Measurements from ENCODE around the gene NBEAL2. TPM values are rescaled to one million over a fixed set of nuclear protein-coding genes. Genes with fewer than 3 reads are reported as not detected.

Gene NBEAL2
- total RNA-seq, 1 donor, result 4.3 TPM

DNA sequence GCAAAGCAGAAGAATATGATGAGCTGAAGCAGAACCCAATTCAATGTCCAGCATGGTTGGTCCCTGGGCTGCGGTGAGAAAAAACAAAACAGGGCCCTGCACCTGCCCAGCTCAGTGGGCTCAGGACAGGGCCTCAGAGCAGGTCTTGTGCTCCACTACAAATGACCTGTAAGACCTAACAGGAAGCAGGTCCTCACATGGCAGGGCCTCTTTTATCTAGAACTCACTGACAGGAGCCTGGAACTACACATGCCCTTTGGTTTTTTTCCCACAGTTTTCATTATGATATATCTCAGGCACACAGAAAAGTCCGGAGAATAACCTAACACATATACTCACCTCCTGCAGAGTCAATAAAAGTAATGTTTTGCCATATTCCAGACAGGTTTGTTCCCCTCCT lies 41.3 kb upstream of the NBEAL2 start:
- H3K4me2 ChIP-seq (ENCODE audit: insufficient read depth, low read length), result no peak overlapping the region
- TF ChIP-seq, protein P1, sequence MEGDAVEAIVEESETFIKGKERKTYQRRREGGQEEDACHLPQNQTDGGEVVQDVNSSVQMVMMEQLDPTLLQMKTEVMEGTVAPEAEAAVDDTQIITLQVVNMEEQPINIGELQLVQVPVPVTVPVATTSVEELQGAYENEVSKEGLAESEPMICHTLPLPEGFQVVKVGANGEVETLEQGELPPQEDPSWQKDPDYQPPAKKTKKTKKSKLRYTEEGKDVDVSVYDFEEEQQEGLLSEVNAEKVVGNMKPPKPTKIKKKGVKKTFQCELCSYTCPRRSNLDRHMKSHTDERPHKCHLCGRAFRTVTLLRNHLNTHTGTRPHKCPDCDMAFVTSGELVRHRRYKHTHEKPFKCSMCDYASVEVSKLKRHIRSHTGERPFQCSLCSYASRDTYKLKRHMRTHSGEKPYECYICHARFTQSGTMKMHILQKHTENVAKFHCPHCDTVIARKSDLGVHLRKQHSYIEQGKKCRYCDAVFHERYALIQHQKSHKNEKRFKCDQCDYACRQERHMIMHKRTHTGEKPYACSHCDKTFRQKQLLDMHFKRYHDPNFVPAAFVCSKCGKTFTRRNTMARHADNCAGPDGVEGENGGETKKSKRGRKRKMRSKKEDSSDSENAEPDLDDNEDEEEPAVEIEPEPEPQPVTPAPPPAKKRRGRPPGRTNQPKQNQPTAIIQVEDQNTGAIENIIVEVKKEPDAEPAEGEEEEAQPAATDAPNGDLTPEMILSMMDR (IDR thresholded peaks at IDR 0.05; ENCODE audit: extremely low read depth, low read depth, low read length), result no peak
- H3K79me2 ChIP-seq (ENCODE audit: insufficient read depth, low read length), result peaks cover 76% of the 10 kb centered on the region

DNA sequence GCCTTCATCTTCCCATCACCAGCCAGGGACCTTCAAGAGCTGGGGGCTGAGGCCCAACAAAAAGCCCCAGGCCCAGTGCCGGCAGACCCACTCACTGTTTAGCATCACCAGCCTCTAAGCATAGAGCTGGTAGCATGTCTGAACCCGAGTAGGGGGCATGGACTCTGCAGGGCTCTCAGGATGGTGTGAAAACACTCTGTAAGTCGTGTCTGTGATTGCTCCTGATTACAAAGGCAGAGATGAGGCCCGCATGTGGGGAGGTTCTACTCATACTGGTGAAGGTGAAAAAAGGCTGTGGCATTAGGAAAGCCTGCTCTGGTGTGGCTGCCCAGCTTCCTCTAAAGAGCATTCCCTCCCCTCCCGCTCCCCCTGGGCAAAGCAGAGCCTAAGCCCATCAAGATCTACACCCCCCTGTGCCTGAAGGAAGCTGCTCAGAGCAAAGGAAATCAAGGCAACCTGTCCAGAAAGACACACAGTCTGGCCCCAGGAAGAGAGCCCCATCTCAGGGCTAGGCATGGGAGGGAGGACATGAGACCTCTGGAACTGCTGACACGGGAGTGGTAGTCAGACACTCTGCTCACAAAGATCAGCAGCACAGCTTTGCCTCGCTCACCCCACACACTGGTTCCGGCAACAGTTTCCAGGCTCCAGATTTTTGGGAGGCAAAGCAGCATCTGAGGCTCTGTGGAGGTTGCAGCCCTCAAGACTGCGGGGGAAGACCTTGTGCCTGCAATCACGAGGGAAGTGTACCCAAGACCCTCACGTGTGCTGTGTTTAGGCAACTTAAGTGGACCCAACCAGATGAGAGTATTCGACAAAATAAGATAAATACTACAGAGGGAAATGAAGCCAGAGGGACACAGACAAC lies 39.7 kb upstream of the NBEAL2 start:
- peaks cover 26% of the 10 kb centered on the region for H3K36me3 ChIP-seq (ENCODE audit: insufficient read depth, low read length)
- H2AFZ ChIP-seq (ENCODE audit: low read length), result no peak overlapping the region
- H3K9me3 ChIP-seq (ENCODE audit: low read depth, low read length), result no peaks in the 10 kb centered on the region
- no peak overlapping the region for H3K27ac ChIP-seq (ENCODE audit: low read depth, low read length)
- H3K4me2 ChIP-seq (ENCODE audit: insufficient read depth, low read length), result no peak overlapping the region
- TF ChIP-seq, protein P1 (IDR thresholded peaks at IDR 0.05; ENCODE audit: extremely low read depth, low read depth, low read length), result no peak
- H3K79me2 ChIP-seq (ENCODE audit: insufficient read depth, low read length), result peaks cover 79% of the 10 kb centered on the region
- DNase-seq (ENCODE audit: insufficient read length, low spot score, missing footprints), result no peak
- H3K27me3 ChIP-seq (ENCODE audit: insufficient read depth, low read length), result no peaks in the 10 kb centered on the region
- no peak overlapping the region for H3K4me3 ChIP-seq (ENCODE audit: insufficient read depth, low read length)
- peaks cover 58% of the 10 kb centered on the region for H4K20me1 ChIP-seq (ENCODE audit: insufficient read depth, low read length)
- peaks cover 27% of the 10 kb centered on the region for H3K4me1 ChIP-seq (ENCODE audit: insufficient read depth, low read length)

More for the DNA sequence above, 41.3 kb upstream of the NBEAL2 start:
- H3K27ac ChIP-seq (ENCODE audit: low read depth, low read length), result peak overlapping the region; percentile 23
- H2AFZ ChIP-seq (ENCODE audit: low read length), result no peak overlapping the region
- peaks cover 41% of the 10 kb centered on the region for H4K20me1 ChIP-seq (ENCODE audit: insufficient read depth, low read length)
- H3K4me3 ChIP-seq (ENCODE audit: insufficient read depth, low read length), result no peak overlapping the region
- H3K9me3 ChIP-seq (ENCODE audit: low read depth, low read length), result no peaks in the 10 kb centered on the region
- H3K4me1 ChIP-seq (ENCODE audit: insufficient read depth, low read length), result peaks cover 35% of the 10 kb centered on the region
- no peak for DNase-seq (ENCODE audit: insufficient read length, low spot score, missing footprints)
- peaks cover 26% of the 10 kb centered on the region for H3K36me3 ChIP-seq (ENCODE audit: insufficient read depth, low read length)
- no peaks in the 10 kb centered on the region for H3K27me3 ChIP-seq (ENCODE audit: insufficient read depth, low read length)

GRCh38 chr3:46942076-46942475 lies 37.4 kb upstream of the NBEAL2 start:
- Histone ChIP-seq H3K27ac (ENCODE audit: low read depth, low read length) (no peak overlapping the region), H2AFZ (ENCODE audit: low read length) (no peak overlapping the region), H3K36me3 (ENCODE audit: insufficient read depth, low read length) (peaks cover 26% of the 10 kb centered on the region), H3K79me2 (ENCODE audit: insufficient read depth, low read length) (peaks cover 92% of the 10 kb centered on the region), H4K20me1 (ENCODE audit: insufficient read depth, low read length) (peaks cover 78% of the 10 kb centered on the region), H3K4me2 (ENCODE audit: insufficient read depth, low read length) (no peak overlapping the region), H3K9me3 (ENCODE audit: low read depth, low read length) (no peaks in the 10 kb centered on the region), H3K27me3 (ENCODE audit: insufficient read depth, low read length) (no peaks in the 10 kb centered on the region), H3K4me3 (ENCODE audit: insufficient read depth, low read length) (no peak overlapping the region), H3K4me1 (ENCODE audit: insufficient read depth, low read length) (peaks cover 5% of the 10 kb centered on the region)
- no peak for DNase-seq (ENCODE audit: insufficient read length, low spot score, missing footprints)
- TF ChIP-seq, protein P1 (IDR thresholded peaks at IDR 0.05; ENCODE audit: extremely low read depth, low read depth, low read length), result no peak

DNA sequence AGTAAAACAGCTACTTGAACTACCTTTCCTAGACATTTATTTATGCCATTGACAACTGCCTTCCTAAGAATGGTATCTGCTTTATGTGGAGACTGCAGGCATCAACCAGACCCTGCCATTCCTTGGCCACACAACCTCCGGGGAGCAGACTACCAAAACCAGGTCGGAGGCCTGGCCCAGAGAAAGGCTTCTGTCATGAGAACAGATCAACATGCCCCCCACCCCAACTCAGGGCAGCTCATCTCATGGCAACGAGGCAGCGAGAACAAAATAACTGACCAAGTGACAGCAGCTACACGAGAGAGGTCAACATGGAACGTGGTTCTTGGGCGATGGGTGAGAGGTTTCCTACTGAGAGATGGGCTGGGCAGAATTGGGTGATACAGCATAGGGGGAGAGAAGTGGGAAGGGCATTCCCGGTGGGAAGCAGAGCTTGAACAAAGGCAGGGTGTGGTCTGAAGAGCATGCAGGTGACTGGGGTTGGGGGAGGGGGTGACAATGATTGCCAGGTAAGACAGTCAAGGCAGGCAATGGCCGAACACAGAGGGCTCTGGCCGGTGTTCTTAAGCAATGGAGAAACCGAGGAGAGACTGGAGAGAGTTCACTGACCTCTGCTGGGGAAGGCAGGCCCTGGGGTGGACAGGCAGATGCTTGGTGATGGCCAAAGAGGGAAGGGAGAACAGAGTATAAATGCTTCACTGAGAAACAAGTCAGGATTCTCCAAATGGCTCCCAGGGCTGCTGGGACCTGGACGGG lies 36.8 kb upstream of the NBEAL2 start:
- Histone ChIP-seq H3K4me3 (ENCODE audit: insufficient read depth, low read length) (no peak overlapping the region), H3K27me3 (ENCODE audit: insufficient read depth, low read length) (no peaks in the 10 kb centered on the region), H4K20me1 (ENCODE audit: insufficient read depth, low read length) (peaks cover 82% of the 10 kb centered on the region), H3K36me3 (ENCODE audit: insufficient read depth, low read length) (peaks cover 22% of the 10 kb centered on the region), H3K79me2 (ENCODE audit: insufficient read depth, low read length) (peaks cover 92% of the 10 kb centered on the region), H3K9me3 (ENCODE audit: low read depth, low read length) (no peaks in the 10 kb centered on the region), H3K4me2 (ENCODE audit: insufficient read depth, low read length) (no peak overlapping the region), H3K27ac (ENCODE audit: low read depth, low read length) (no peak overlapping the region), H3K4me1 (ENCODE audit: insufficient read depth, low read length) (peaks cover 7% of the 10 kb centered on the region), H2AFZ (ENCODE audit: low read length) (no peak overlapping the region)
- DNase-seq (ENCODE audit: insufficient read length, low spot score, missing footprints), result no peak
- TF ChIP-seq, protein P1 (IDR thresholded peaks at IDR 0.05; ENCODE audit: extremely low read depth, low read depth, low read length), result no peak
